ENCODE measurements around the gene MELK. TPM values are rescaled to one million over a fixed set of nuclear protein-coding genes. Genes with fewer than 3 reads are reported as not detected.

Gene MELK
- total and polyA plus RNA-seq, 10 of the 15 experiments (the other 5 are each of a cell fraction or from before 2014, with no cell fraction given), result 38.7 to 80.3 (median 51.6) TPM

DNA sequence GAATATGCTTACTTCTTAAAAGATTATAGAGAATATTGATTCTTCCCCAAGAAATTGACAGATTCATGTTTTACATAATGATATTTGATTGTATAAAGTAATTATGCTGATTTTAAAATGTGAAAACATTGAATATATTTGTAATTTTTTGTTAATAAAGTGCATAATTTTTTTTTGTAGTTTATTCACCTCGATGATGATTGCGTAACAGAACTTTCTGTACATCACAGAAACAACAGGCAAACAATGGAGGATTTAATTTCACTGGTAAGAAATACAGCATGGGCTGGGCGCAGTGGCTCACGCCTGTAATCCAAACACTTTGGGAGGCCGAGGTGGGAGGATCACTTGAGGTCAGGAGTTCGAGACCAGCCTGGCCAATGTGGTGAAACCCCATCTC is 70.1 kb downstream of the MELK start:
- Histone ChIP-seq H3K27me3 (replicated peaks in 1 of 2; ENCODE audit: control insufficient read depth in 2 of 2, insufficient read depth in 2 of 2, low read length in 1 of 2) (no peaks in the 10 kb centered on the region), H3K4me1 (ENCODE audit: control insufficient read depth, insufficient read depth, low read length) (no peaks in the 10 kb centered on the region), H3K4me3 (no peak overlapping the region), H3K9me3 (replicated peaks; ENCODE audit: control insufficient read depth, insufficient read depth, low read length) (no peaks in the 10 kb centered on the region), H3K36me3 (ENCODE audit: control insufficient read depth in 2 of 2, insufficient read depth in 2 of 2, low read length in 1 of 2) (peaks cover 12 to 25% of the 10 kb centered on the region in 2 experiments; a peak in 3 of 4 replicates), H3K27ac (ENCODE audit: control insufficient read depth, insufficient read depth) (no peak overlapping the region), H4K20me1 (ENCODE audit: control insufficient read depth, insufficient read depth) (no peaks in the 10 kb centered on the region), H3K79me2 (ENCODE audit: control insufficient read depth, insufficient read depth, low read length) (no peaks in the 10 kb centered on the region), H2AFZ (ENCODE audit: control insufficient read depth, low read depth, low read length) (no peak overlapping the region), H3K4me2 (ENCODE audit: control insufficient read depth, insufficient read depth) (no peak overlapping the region), H3K9ac (ENCODE audit: control insufficient read depth, insufficient read depth, low read length) (no peak overlapping the region)
- ChIA-PET POLR2A (no interaction called here), RAD21 (ENCODE audit: unreplicated experiment) (no interaction called here), SMC1A (ENCODE audit: uncharacterized antibody, unreplicated experiment) (no interaction called here), CTCF (no interaction called here)
- intact Hi-C loops (cut with micrococcal nuclease; ENCODE audit: unreplicated experiment), result no loop called here
- no peak for DNase-seq (ENCODE audit: low read depth, low spot score)
- BruUV-seq (replicated peaks), result no TSS peak
- no peak for FAIRE-seq
- in situ Hi-C loops (cut with MboI), result no loop called here
- ATAC-seq, result no peak
- 80% methylated on average over 6 of the region's 6 CpGs for WGBS (ENCODE audit: insufficient coverage, insufficient replicate concordance, low lambda C conversion rate, missing lambda C conversion rate)
- TF ChIP-seq CREM (IDR thresholded peaks at IDR 0.05; ENCODE audit: low read depth) (no peak), SMAD5 (IDR thresholded peaks at IDR 0.05; ENCODE audit: low read depth) (no peak), ASH2L (IDR thresholded peaks at IDR 0.05; ENCODE audit: borderline replicate concordance, low read depth) (no peak), ZNF622 (IDR thresholded peaks at IDR 0.05) (no peak), IKZF1 (conservative IDR thresholded peaks at IDR 0.05) (no peak), SREBF1 (IDR thresholded peaks at IDR 0.05; ENCODE audit: low read length) (no peak), RELA (IDR thresholded peaks at IDR 0.05; ENCODE audit: borderline replicate concordance, partially characterized antibody) (no peak), ETV6 (conservative IDR thresholded peaks at IDR 0.05 in 1 of 2, IDR thresholded peaks at IDR 0.05 in 1 of 2; ENCODE audit: borderline replicate concordance in 1 of 2, low read depth in 1 of 2) (no peak), NRF1 (conservative IDR thresholded peaks at IDR 0.05; ENCODE audit: low read depth, low read length) (no peak)
- TF ChIP-seq, protein P1, sequence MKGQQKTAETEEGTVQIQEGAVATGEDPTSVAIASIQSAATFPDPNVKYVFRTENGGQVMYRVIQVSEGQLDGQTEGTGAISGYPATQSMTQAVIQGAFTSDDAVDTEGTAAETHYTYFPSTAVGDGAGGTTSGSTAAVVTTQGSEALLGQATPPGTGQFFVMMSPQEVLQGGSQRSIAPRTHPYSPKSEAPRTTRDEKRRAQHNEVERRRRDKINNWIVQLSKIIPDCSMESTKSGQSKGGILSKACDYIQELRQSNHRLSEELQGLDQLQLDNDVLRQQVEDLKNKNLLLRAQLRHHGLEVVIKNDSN (IDR thresholded peaks at IDR 0.05; ENCODE audit: borderline replicate concordance, extremely low read length, insufficient read depth, low read depth, low read length), result no peak
- TF ChIP-seq, protein P2, sequence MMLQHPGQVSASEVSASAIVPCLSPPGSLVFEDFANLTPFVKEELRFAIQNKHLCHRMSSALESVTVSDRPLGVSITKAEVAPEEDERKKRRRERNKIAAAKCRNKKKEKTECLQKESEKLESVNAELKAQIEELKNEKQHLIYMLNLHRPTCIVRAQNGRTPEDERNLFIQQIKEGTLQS (IDR thresholded peaks at IDR 0.05; ENCODE audit: borderline replicate concordance, extremely low read depth, low read depth, low read length), result no peak
- TF ChIP-seq, protein P3, sequence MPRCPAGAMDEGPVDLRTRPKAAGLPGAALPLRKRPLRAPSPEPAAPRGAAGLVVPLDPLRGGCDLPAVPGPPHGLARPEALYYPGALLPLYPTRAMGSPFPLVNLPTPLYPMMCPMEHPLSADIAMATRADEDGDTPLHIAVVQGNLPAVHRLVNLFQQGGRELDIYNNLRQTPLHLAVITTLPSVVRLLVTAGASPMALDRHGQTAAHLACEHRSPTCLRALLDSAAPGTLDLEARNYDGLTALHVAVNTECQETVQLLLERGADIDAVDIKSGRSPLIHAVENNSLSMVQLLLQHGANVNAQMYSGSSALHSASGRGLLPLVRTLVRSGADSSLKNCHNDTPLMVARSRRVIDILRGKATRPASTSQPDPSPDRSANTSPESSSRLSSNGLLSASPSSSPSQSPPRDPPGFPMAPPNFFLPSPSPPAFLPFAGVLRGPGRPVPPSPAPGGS (IDR thresholded peaks at IDR 0.05; ENCODE audit: borderline replicate concordance, insufficient read depth, low read depth, low read length, poor library complexity, severe bottlenecking), result no peak

Data from GM12878 (cell line).